ENCODE data around the gene ANGPTL1. TPM values are rescaled to one million over a fixed set of nuclear protein-coding genes. Genes with fewer than 3 reads are reported as not detected.
"Not testable (repeated sequence)": the region's sequence is repeated elsewhere in the genome, so short reads cannot be mapped to it uniquely, and the experiment has no call there.

Gene ANGPTL1
- total and polyA plus RNA-seq, 5 donors from 2014 or later, result not detected

DNA sequence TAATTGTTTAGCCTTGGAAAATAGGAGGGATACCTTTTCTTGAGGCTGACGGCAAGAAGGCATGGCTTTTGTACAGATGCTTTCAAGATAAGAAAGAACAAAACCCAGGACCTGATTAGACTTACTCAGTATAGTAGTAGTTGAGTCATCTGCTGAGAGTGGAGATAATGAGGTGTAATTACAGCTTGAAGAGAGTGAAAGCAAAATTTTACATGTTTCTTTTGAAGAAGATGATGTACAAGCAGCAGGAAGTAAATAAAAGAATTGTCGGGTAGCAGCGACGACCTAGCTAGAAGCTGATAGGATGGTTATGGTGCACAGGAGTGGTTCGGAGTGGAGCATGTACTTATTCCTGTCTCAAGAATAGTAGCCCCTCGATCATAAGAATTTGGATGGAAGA, 6.6 kb downstream of the ANGPTL1 start:
- Mint-ChIP-seq H3K27ac (no peak overlapping the region), H3K9me3 (peaks cover 0 to 2% (median 0%) of the 10 kb centered on the region in 7 donors), H3K4me3 (no peak overlapping the region), H3K27me3 (peaks cover 16% of the 10 kb centered on the region), H3K4me1 (peaks cover 0 to 5% (median 2%) of the 10 kb centered on the region in 4 donors), H3K36me3 (no peaks in the 10 kb centered on the region)
- H3K27me3 ChIP-seq (ENCODE audit: control insufficient read depth, insufficient read depth, low read length), result no peaks in the 10 kb centered on the region
- no peaks in the 10 kb centered on the region for H3K36me3 ChIP-seq (ENCODE audit: control insufficient read depth, insufficient read depth, low read length)
- H3K27ac ChIP-seq (ENCODE audit: insufficient read depth, low read length, poor library complexity, severe bottlenecking), result no peak overlapping the region
- H3K4me1 ChIP-seq (ENCODE audit: control insufficient read depth, insufficient read depth, low read length, poor library complexity, severe bottlenecking), result no peaks in the 10 kb centered on the region
- no peaks in the 10 kb centered on the region for H3K9me3 ChIP-seq (ENCODE audit: control insufficient read depth in 2 of 2, low read length in 2 of 2)
- no peak overlapping the region for H3K4me3 ChIP-seq (ENCODE audit: low read depth, low read length)
- ATAC-seq (ENCODE audit: low read depth in 2 of 2) (no peak), DNase-seq (peak in 1 of 3 donors; percentile 30)

- H3K27ac Mint-ChIP-seq, result peak overlapping the region in 1 of 3 donors; percentile 8
Measured at GRCh38 chr1:178862864-178863263, 8.0 kb downstream of the ANGPTL1 start.

DNA sequence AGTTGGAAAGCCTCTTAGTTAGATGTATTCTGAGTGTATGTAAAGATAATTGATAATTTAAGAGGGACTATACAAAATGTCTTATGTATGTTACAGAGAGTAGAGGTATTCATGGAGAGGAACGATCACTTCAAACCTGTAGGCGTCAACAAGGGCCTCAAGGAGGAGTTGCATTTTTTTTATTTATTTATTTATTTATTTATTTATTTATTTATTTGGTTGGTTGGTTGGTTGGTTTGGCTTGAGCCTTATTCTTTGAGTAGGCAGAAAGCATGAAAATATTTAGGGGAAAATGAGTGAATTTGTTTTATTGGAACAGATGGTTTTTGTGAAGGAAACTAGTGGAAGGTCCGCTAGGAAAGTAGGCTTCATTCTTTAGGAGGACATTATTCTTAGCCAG, 8.5 kb downstream of the ANGPTL1 start:
- Mint-ChIP-seq H3K27me3 (peaks cover 16% of the 10 kb centered on the region), H3K4me3 (no peak overlapping the region), H3K27ac (no peak overlapping the region), H3K36me3 (no peaks in the 10 kb centered on the region), H3K4me1 (peaks cover 0 to 4% (median 1%) of the 10 kb centered on the region in 4 donors), H3K9me3 (peaks cover 0 to 2% (median 0%) of the 10 kb centered on the region in 7 donors)
- H3K4me1 ChIP-seq (ENCODE audit: control insufficient read depth, insufficient read depth, low read length, poor library complexity, severe bottlenecking), result no peaks in the 10 kb centered on the region
- no peak for ATAC-seq (ENCODE audit: low read depth in 2 of 2)
- H3K36me3 ChIP-seq (ENCODE audit: control insufficient read depth, insufficient read depth, low read length), result no peaks in the 10 kb centered on the region
- H3K4me3 ChIP-seq (ENCODE audit: low read depth, low read length), result no peak overlapping the region
- no peaks in the 10 kb centered on the region for H3K9me3 ChIP-seq (ENCODE audit: control insufficient read depth in 2 of 2, low read length in 2 of 2)
- no peaks in the 10 kb centered on the region for H3K27me3 ChIP-seq (ENCODE audit: control insufficient read depth, insufficient read depth, low read length)
- no peak for DNase-seq
- H3K27ac ChIP-seq (ENCODE audit: insufficient read depth, low read length, poor library complexity, severe bottlenecking), result no peak overlapping the region

More at GRCh38 chr1:178862864-178863263, 8.0 kb downstream of the ANGPTL1 start:
- H3K9me3 ChIP-seq (ENCODE audit: control insufficient read depth in 2 of 2, low read length in 2 of 2), result no peaks in the 10 kb centered on the region
- no peak for ATAC-seq (ENCODE audit: low read depth in 2 of 2)
- no peak overlapping the region for H3K27ac ChIP-seq (ENCODE audit: insufficient read depth, low read length, poor library complexity, severe bottlenecking)
- DNase-seq, result no peak
- Mint-ChIP-seq H3K27me3 (peaks cover 16% of the 10 kb centered on the region), H3K9me3 (peaks cover 0 to 2% (median 0%) of the 10 kb centered on the region in 7 donors), H3K4me1 (peaks cover 0 to 5% (median 2%) of the 10 kb centered on the region in 4 donors), H3K36me3 (no peaks in the 10 kb centered on the region), H3K4me3 (no peak overlapping the region)
- no peak overlapping the region for H3K4me3 ChIP-seq (ENCODE audit: low read depth, low read length)
- no peaks in the 10 kb centered on the region for H3K4me1 ChIP-seq (ENCODE audit: control insufficient read depth, insufficient read depth, low read length, poor library complexity, severe bottlenecking)
- H3K27me3 ChIP-seq (ENCODE audit: control insufficient read depth, insufficient read depth, low read length), result no peaks in the 10 kb centered on the region
- no peaks in the 10 kb centered on the region for H3K36me3 ChIP-seq (ENCODE audit: control insufficient read depth, insufficient read depth, low read length)

- Mint-ChIP-seq H3K4me1 (no peaks in the 10 kb centered on the region), H3K9me3 (no peaks in the 10 kb centered on the region), H3K36me3 (no peaks in the 10 kb centered on the region), H3K4me3 (no peak overlapping the region), H3K27me3 (peaks cover 12% of the 10 kb centered on the region), H3K27ac (no peak overlapping the region)
- H3K4me1 ChIP-seq (ENCODE audit: control insufficient read depth, insufficient read depth, low read length, poor library complexity, severe bottlenecking), result no peaks in the 10 kb centered on the region
- no peak overlapping the region for H3K4me3 ChIP-seq (ENCODE audit: low read depth, low read length)
- H3K9me3 ChIP-seq (ENCODE audit: control insufficient read depth in 2 of 2, low read length in 2 of 2), result no peaks in the 10 kb centered on the region
- H3K36me3 ChIP-seq (ENCODE audit: control insufficient read depth, insufficient read depth, low read length), result no peaks in the 10 kb centered on the region
- ATAC-seq (ENCODE audit: low read depth in 2 of 2), result no peak
- no peak for DNase-seq
- H3K27ac ChIP-seq (ENCODE audit: insufficient read depth, low read length, poor library complexity, severe bottlenecking), result no peak overlapping the region
- H3K27me3 ChIP-seq (ENCODE audit: control insufficient read depth, insufficient read depth, low read length), result no peaks in the 10 kb centered on the region
Measured at GRCh38 chr1:178857126-178857525, 13.8 kb downstream of the ANGPTL1 start.

GRCh38 chr1:178849918-178850317, 21.0 kb downstream of the ANGPTL1 start:
- H3K9me3 ChIP-seq (ENCODE audit: control insufficient read depth in 2 of 2, low read length in 2 of 2), result no peaks in the 10 kb centered on the region
- H3K4me1 Mint-ChIP-seq, result no peaks in the 10 kb centered on the region
- H3K4me3 ChIP-seq (ENCODE audit: low read depth, low read length), result no peak overlapping the region
- H3K9me3 Mint-ChIP-seq, result no peaks in the 10 kb centered on the region
- H3K27ac ChIP-seq (ENCODE audit: insufficient read depth, low read length, poor library complexity, severe bottlenecking), result no peak overlapping the region
- H3K4me3 Mint-ChIP-seq, result no peak overlapping the region
- no peaks in the 10 kb centered on the region for H3K4me1 ChIP-seq (ENCODE audit: control insufficient read depth, insufficient read depth, low read length, poor library complexity, severe bottlenecking)
- no peaks in the 10 kb centered on the region for H3K36me3 Mint-ChIP-seq
- no peak for DNase-seq
- H3K36me3 ChIP-seq (ENCODE audit: control insufficient read depth, insufficient read depth, low read length), result no peaks in the 10 kb centered on the region
- peaks cover 9% of the 10 kb centered on the region for H3K27me3 Mint-ChIP-seq
- no peak for ATAC-seq (ENCODE audit: low read depth in 2 of 2)
- H3K27me3 ChIP-seq (ENCODE audit: control insufficient read depth, insufficient read depth, low read length), result no peaks in the 10 kb centered on the region
- H3K27ac Mint-ChIP-seq, result no peak overlapping the region

DNA sequence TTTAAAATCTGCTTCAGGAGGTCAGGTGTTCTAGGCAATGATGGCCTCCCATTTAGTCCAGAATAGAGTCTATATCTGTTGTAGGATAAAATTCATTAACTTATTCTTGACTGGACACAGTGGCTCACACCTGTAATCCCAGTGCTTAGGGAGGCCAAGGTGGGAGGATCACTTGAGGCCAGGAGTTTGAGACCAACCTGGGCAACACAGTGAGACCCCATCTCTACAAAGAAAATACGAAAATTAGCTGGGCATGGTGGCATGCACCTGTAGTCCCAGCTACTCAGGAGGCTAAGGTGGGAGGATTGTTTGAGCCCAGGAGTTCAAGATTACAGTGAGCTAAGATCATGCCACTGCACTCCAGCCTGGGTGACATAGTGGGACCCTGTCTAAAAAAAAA, 23.0 kb downstream of the ANGPTL1 start:
- not testable (repeated sequence) for H3K4me3 Mint-ChIP-seq; H3K9me3 Mint-ChIP-seq; ATAC-seq (ENCODE audit: low read depth in 2 of 2); H3K4me3 ChIP-seq (ENCODE audit: low read depth, low read length); H3K27me3 ChIP-seq (ENCODE audit: control insufficient read depth, insufficient read depth, low read length); H3K4me1 ChIP-seq (ENCODE audit: control insufficient read depth, insufficient read depth, low read length, poor library complexity, severe bottlenecking); H3K36me3 Mint-ChIP-seq; H3K4me1 Mint-ChIP-seq; H3K27ac ChIP-seq (ENCODE audit: insufficient read depth, low read length, poor library complexity, severe bottlenecking); H3K36me3 ChIP-seq (ENCODE audit: control insufficient read depth, insufficient read depth, low read length); H3K9me3 ChIP-seq (ENCODE audit: control insufficient read depth in 2 of 2, low read length in 2 of 2); DNase-seq; H3K27ac Mint-ChIP-seq; H3K27me3 Mint-ChIP-seq

GRCh38 chr1:178847396-178847849, 23.5 kb downstream of the ANGPTL1 start:
- no peaks in the 10 kb centered on the region for H3K9me3 ChIP-seq (ENCODE audit: control insufficient read depth in 2 of 2, low read length in 2 of 2)
- H3K27me3 ChIP-seq (ENCODE audit: control insufficient read depth, insufficient read depth, low read length), result no peaks in the 10 kb centered on the region
- H3K27me3 Mint-ChIP-seq, result peaks cover 5% of the 10 kb centered on the region
- no peak overlapping the region for H3K27ac Mint-ChIP-seq
- DNase-seq (no peak), ATAC-seq (ENCODE audit: low read depth in 2 of 2) (no peak)
- no peak overlapping the region for H3K4me3 Mint-ChIP-seq
- H3K4me1 Mint-ChIP-seq, result no peaks in the 10 kb centered on the region
- no peaks in the 10 kb centered on the region for H3K9me3 Mint-ChIP-seq
- no peaks in the 10 kb centered on the region for H3K36me3 ChIP-seq (ENCODE audit: control insufficient read depth, insufficient read depth, low read length)
- H3K4me3 ChIP-seq (ENCODE audit: low read depth, low read length), result no peak overlapping the region
- H3K27ac ChIP-seq (ENCODE audit: insufficient read depth, low read length, poor library complexity, severe bottlenecking), result no peak overlapping the region
- H3K4me1 ChIP-seq (ENCODE audit: control insufficient read depth, insufficient read depth, low read length, poor library complexity, severe bottlenecking), result no peaks in the 10 kb centered on the region
- no peaks in the 10 kb centered on the region for H3K36me3 Mint-ChIP-seq

DNA sequence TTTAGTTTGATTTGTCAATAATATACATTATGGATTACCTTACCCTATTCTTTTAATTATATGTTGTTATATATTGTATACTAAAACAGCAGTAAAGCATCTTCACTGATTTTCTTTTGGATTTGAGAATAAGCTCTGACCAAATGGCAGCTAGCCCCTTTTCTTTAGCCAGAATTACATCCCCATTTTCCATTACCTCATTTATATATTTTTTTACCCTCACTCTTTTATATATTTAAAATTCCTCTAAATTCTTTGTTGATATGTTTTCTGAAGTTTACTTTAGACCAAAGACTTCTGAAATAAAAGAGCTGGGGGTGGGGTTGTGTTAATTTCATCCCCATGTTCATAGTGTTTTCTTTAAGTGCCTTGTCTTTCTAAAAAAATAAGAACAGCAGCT, 24.6 kb downstream of the ANGPTL1 start:
- H3K36me3 Mint-ChIP-seq, result no peaks in the 10 kb centered on the region
- no peak overlapping the region for H3K27ac ChIP-seq (ENCODE audit: insufficient read depth, low read length, poor library complexity, severe bottlenecking)
- peaks cover 1% of the 10 kb centered on the region for H3K27me3 Mint-ChIP-seq
- H3K27ac Mint-ChIP-seq, result no peak overlapping the region
- H3K4me3 ChIP-seq (ENCODE audit: low read depth, low read length), result no peak overlapping the region
- no peaks in the 10 kb centered on the region for H3K27me3 ChIP-seq (ENCODE audit: control insufficient read depth, insufficient read depth, low read length)
- H3K4me1 ChIP-seq (ENCODE audit: control insufficient read depth, insufficient read depth, low read length, poor library complexity, severe bottlenecking), result no peaks in the 10 kb centered on the region
- H3K4me3 Mint-ChIP-seq, result no peak overlapping the region
- H3K36me3 ChIP-seq (ENCODE audit: control insufficient read depth, insufficient read depth, low read length), result no peaks in the 10 kb centered on the region
- H3K4me1 Mint-ChIP-seq, result no peaks in the 10 kb centered on the region
- H3K9me3 ChIP-seq (ENCODE audit: control insufficient read depth in 2 of 2, low read length in 2 of 2), result no peaks in the 10 kb centered on the region
- ATAC-seq (ENCODE audit: low read depth in 2 of 2) (no peak), DNase-seq (no peak)
- H3K9me3 Mint-ChIP-seq, result no peaks in the 10 kb centered on the region
